HepG2 (cell line): ENCODE results near the gene MPP3. TPM values are rescaled to one million over a fixed set of nuclear protein-coding genes. Genes with fewer than 3 reads are reported as not detected.
A peak's percentile ranks its signal among the peaks of the same experiment; 100 is the strongest.

Source experiments
- ATAC-seq: fragments of 200-7000 bp; cut with Tn5 transposase; 3 replicates; pipeline ENCODE4 v1.9.1; 2020; ENCODE audit warnings: mild to moderate bottlenecking, moderate library complexity
- BruUV-seq: library from RNA; stranded (reverse); fragments of 400-500 nt; replicated peaks from 2 replicates; lab custom pipeline; 2021; lab: Mats Ljungman, UMichigan
- CTCF ChIA-PET: fragments of 300-600 bp; formaldehyde crosslinking; extraction: SDS; loops from one replicate; lab custom pipeline; 2021; ENCODE audit warnings: low total read pairs, inconsistent platforms, low intra/inter-chr PET ratio; lab: Yijun Ruan, JAX
- POLR2A ChIA-PET: fragments of 350-600 bp; sonication (Branson Sonifier 250); formaldehyde crosslinking; loops from one replicate; lab custom pipeline; 2020; ENCODE audit warnings: antibody characterized with exemption, inconsistent platforms; lab: Yijun Ruan, JAX
- DNase-seq: peaks from one replicate; pipeline ENCODE4 v3.0.0-alpha.2; 2015; ENCODE audit warnings: low spot score
- FAIRE-seq: peaks from 3 replicates; lab custom pipeline; 2011; peaks lifted over from hg19 to GRCh38; lab: Jason Lieb, UNC
- H2AFZ ChIP-seq: one replicate; pipeline ENCODE4 v1.6.1; 2011; ENCODE audit warnings: low read length, inconsistent platforms
- H3K27ac ChIP-seq: fragments of 300-600 bp; 3 replicates; pipeline ENCODE4 v1.8.0; 2011; ENCODE audit warnings: mixed run types, mild to moderate bottlenecking, mixed read lengths, low read length, inconsistent platforms; ENCODE audit not compliant: insufficient read depth; ENCODE audit errors: extremely low read length
- H3K27me3 ChIP-seq, 2 experiments: fragments of 200-600 bp in 1 of 2; 2 replicates in 1 of 2; 3 replicates in 1 of 2; pipeline versions ENCODE4 v1.6.0 to v1.8.0; 2011; ENCODE audit warnings: low read length in 2 of 2, mild to moderate bottlenecking in 2 of 2, moderate library complexity in 2 of 2, inconsistent platforms in 1 of 2; ENCODE audit not compliant: insufficient read depth in 2 of 2, control insufficient read depth in 1 of 2
- H3K36me3 ChIP-seq, 2 experiments: fragments of 200-600 bp in 1 of 2; replicated peaks in 1 of 2; 2 replicates in 1 of 2; 3 replicates in 1 of 2; pipeline versions ENCODE4 v1.5.1 to v1.8.0; 2011; ENCODE audit warnings: low read length in 2 of 2, inconsistent platforms in 1 of 2; ENCODE audit not compliant: insufficient read depth in 2 of 2, control insufficient read depth in 1 of 2
- H3K4me1 ChIP-seq: 2 replicates; pipeline ENCODE4 v1.5.1; 2012; ENCODE audit warnings: low read length, inconsistent platforms; ENCODE audit not compliant: insufficient read depth
- H3K4me2 ChIP-seq: 2 replicates; pipeline ENCODE4 v1.6.0; 2011; ENCODE audit warnings: low read depth, low read length, inconsistent platforms
- H3K4me3 ChIP-seq, 3 experiments: fragments of 200-600 bp in 1 of 3; sonication (generic), shearing (Covaris generic) in 1 of 3; replicated peaks in 1 of 3; 2 replicates each; pipeline ENCODE4 v1.5.1; 2011 to 2016; ENCODE audit warnings: low read length in 3 of 3, inconsistent platforms in 2 of 3, low read depth in 2 of 3, mild to moderate bottlenecking in 2 of 3, control low read depth in 1 of 3, mixed read lengths in 1 of 3; ENCODE audit not compliant: insufficient read depth in 1 of 3
- H3K79me2 ChIP-seq: one replicate; pipeline ENCODE4 v1.6.1; 2011; ENCODE audit warnings: low read length, inconsistent platforms; ENCODE audit not compliant: insufficient read depth
- H3K9ac ChIP-seq: 2 replicates; pipeline ENCODE4 v1.6.0; 2011; ENCODE audit warnings: mild to moderate bottlenecking, low read depth, low read length, inconsistent platforms; ENCODE audit not compliant: insufficient read depth
- H3K9me3 ChIP-seq: 2 replicates; pipeline ENCODE4 v1.5.1; 2012; ENCODE audit warnings: mild to moderate bottlenecking, low read length
- H4K20me1 ChIP-seq: 2 replicates; pipeline ENCODE4 v1.6.0; 2011; ENCODE audit warnings: inconsistent platforms, mild to moderate bottlenecking, low read length, moderate library complexity; ENCODE audit not compliant: insufficient read depth
- FOXA3 ChIP-seq: IDR thresholded peaks from 2 replicates; pipeline ENCODE4 v1.6.1; 2016; ENCODE audit warnings: missing genetic modification reagents, missing compliant biosample characterization
- HNRNPLL ChIP-seq: fragments of 200-400 bp; formaldehyde crosslinking; IDR thresholded peaks from 2 replicates; pipeline ENCODE4 v1.6.1; 2017; ENCODE audit warnings: mild to moderate bottlenecking, low read depth, low read length; ENCODE audit not compliant: poor library complexity, severe bottlenecking
- KDM1A ChIP-seq: IDR thresholded peaks from 2 replicates; pipeline ENCODE4 v1.6.1; 2016; ENCODE audit warnings: missing compliant biosample characterization
- NFYC ChIP-seq: IDR thresholded peaks from 2 replicates; pipeline ENCODE4 v1.6.1; 2016; ENCODE audit warnings: missing genetic modification reagents, missing compliant biosample characterization
- NRL ChIP-seq: sonication (generic); formaldehyde crosslinking; IDR thresholded peaks from 2 replicates; pipeline ENCODE4 v1.5.0; 2020; ENCODE audit warnings: missing genetic modification reagents, mild to moderate bottlenecking, moderate library complexity, borderline replicate concordance
- RBAK ChIP-seq: sonication (generic); formaldehyde crosslinking; IDR thresholded peaks from 2 replicates; pipeline ENCODE4 v1.5.1; 2020; ENCODE audit warnings: mild to moderate bottlenecking, missing genetic modification reagents
- TCF7L2 ChIP-seq: IDR thresholded peaks from 2 replicates; pipeline ENCODE4 v1.6.1; 2011; ENCODE audit warnings: mild to moderate bottlenecking, low read depth, low read length, moderate library complexity
- ZFP41 ChIP-seq: sonication (generic); formaldehyde crosslinking; IDR thresholded peaks from 2 replicates; pipeline ENCODE4 v1.4.0; 2020; ENCODE audit warnings: mild to moderate bottlenecking, missing genetic modification reagents, borderline replicate concordance
- ZNF326 ChIP-seq: sonication (generic); formaldehyde crosslinking; IDR thresholded peaks from 2 replicates; pipeline ENCODE4 v1.4.0; 2020; ENCODE audit warnings: missing genetic modification reagents, borderline replicate concordance
- ZNF670 ChIP-seq: sonication (generic); formaldehyde crosslinking; IDR thresholded peaks from 2 replicates; pipeline ENCODE4 v1.8.0; 2022; ENCODE audit warnings: mild to moderate bottlenecking, missing genetic modification reagents, borderline replicate concordance
- ZNF788 ChIP-seq: sonication (generic); formaldehyde crosslinking; IDR thresholded peaks from 2 replicates; pipeline ENCODE4 v1.5.0; 2020; ENCODE audit warnings: mild to moderate bottlenecking, missing genetic modification reagents, borderline replicate concordance
- WGBS: methylation state at CpG from one replicate; pipeline ENCODE4 v1.1.6; 2017; ENCODE audit warnings: low lambda C conversion rate; 5-methylcytosine and 5-hydroxymethylcytosine counted together
- in situ Hi-C: cut with HindIII; loops from 2 replicates; pipeline ENCODE4 v1.10.0; 2017; ENCODE audit warnings: low pct_unique_long_range_greater_than_20kb; ENCODE audit not compliant: extremely low pct_ligation_motif_present
- intact Hi-C: fragments of 100-400 bp; cut with micrococcal nuclease; formaldehyde crosslinking; loops from one replicate; pipeline ENCODE4 v1.10.0; 2022; ENCODE audit not compliant: unreplicated experiment
- polyA plus RNA-seq, 8 experiments: library from polyadenylated mRNA; depleted of rRNA in 3 of 8; stranded (reverse) in 7 of 8; unstranded in 1 of 8; fragments of >200 nt; fragmentation: Illumina TruSeq in 4 of 8; extraction: Trizol in 4 of 8; gene quantifications; 2 replicates each; pipeline versions ENCODE4 v1.2.1 to v1.2.3, GENCODE V29; 2011 to 2016; ENCODE audit warnings: low read depth in 4 of 8, missing spikeins in 1 of 8, mixed read lengths in 1 of 8; ENCODE audit not compliant: insufficient read depth in 1 of 8
- total RNA-seq, 5 experiments: library from RNA; depleted of rRNA; stranded (reverse); fragments of >200 nt; fragmentation: Illumina TruSeq; extraction: Trizol; gene quantifications; 2 replicates each; pipeline ENCODE4 v1.2.3, GENCODE V29; 2016; ENCODE audit warnings: low read depth in 1 of 5

Gene MPP3
- total and polyA plus RNA-seq, 2 of the 13 experiments (the other 11 are each of a cell fraction or from before 2014, with no cell fraction given) = 0.91 to 1.8 TPM

GRCh38 chr17:43846963-43847371 is 14.0 kb upstream of the MPP3 start, which contains the start of gene CD300LG:
Gene CD300LG (plus strand): TSS chr17:43847176. CDS start chr17:43847217, 41 bp downstream.
- Histone ChIP-seq H3K9ac (no peak within 1 kb of the TSS), H4K20me1 (no peaks in the 10 kb centered on the region), H3K4me3 (no peak within 1 kb of the TSS), H3K79me2 (no peaks in the 10 kb centered on the region), H3K4me1 (peaks cover 8% of the 10 kb centered on the region), H3K27me3 (peaks cover 4 to 37% of the 10 kb centered on the region in 2 experiments), H2AFZ (no peak within 1 kb of the TSS), H3K4me2 (peak within 1 kb of the TSS; percentile 38; the same call in 1 of the 2 replicates), H3K36me3 (no peaks in the 10 kb centered on the region), H3K27ac (no peak within 1 kb of the TSS), H3K9me3 (no peaks in the 10 kb centered on the region)
- no TSS peak for BruUV-seq
- CTCF ChIA-PET = interaction anchor here (0.6 to 2.7 kb wide), 5 partner anchors 56 to 152 kb away, joined by 3 to 31 read pairs (median 16); partner anchors contain the start of gene DUSP3
- FAIRE-seq (no peak), DNase-seq (no peak), ATAC-seq (no peak)
- intact Hi-C loops = loop anchor here (1.0 kb wide), 3 partner anchors 57 to 153 kb away; no protein-coding TSS in a partner anchor
- 0 out of 2 replicates have a peak, but pooled peaks have one; percentile 53 for TF ChIP-seq NRL (CRISPR knock-in tag)
- peak; percentile 3 for TF ChIP-seq HNRNPLL
- TF ChIP-seq FOXA3 = no peak
- TF ChIP-seq ZNF670 (CRISPR knock-in tag) = no peak
- TF ChIP-seq ZNF788 (CRISPR knock-in tag) = no peak
- no peak for TF ChIP-seq ZNF326 (CRISPR knock-in tag)
- TF ChIP-seq NFYC (CRISPR knock-in tag) = no peak
- TF ChIP-seq RBAK (CRISPR knock-in tag) = no peak
- no peak for TF ChIP-seq TCF7L2
- TF ChIP-seq ZFP41 (CRISPR knock-in tag) = no peak
- TF ChIP-seq KDM1A (CRISPR knock-in tag) = no peak
- POLR2A ChIA-PET = interaction anchor here (0.5 to 1.5 kb wide), 3 partner anchors 57 to 731 kb away, joined by 3 to 7 read pairs (median 3); partner anchors contain the start of gene DUSP3
- 37% methylated on average over 17 of the region's 17 CpGs for WGBS
- in situ Hi-C loops = loop anchor here (5.0 kb wide), 1 partner anchor 55 kb away; no protein-coding TSS in a partner anchor
